GM20000 (cell line): Measurements from ENCODE around the gene NGDN.

Experiments used
- DNase-seq: peaks from one replicate; pipeline ENCODE4 v3.0.0; 2012; ENCODE audit warnings: low spot score
- TF ChIP-seq, protein P1 (sequence below): IDR thresholded peaks from 2 replicates; pipeline ENCODE4 v1.5.1; 2012; ENCODE audit warnings: mild to moderate bottlenecking, control low read depth; ENCODE audit errors: extremely low read depth, missing control alignments

Gene NGDN

DNA sequence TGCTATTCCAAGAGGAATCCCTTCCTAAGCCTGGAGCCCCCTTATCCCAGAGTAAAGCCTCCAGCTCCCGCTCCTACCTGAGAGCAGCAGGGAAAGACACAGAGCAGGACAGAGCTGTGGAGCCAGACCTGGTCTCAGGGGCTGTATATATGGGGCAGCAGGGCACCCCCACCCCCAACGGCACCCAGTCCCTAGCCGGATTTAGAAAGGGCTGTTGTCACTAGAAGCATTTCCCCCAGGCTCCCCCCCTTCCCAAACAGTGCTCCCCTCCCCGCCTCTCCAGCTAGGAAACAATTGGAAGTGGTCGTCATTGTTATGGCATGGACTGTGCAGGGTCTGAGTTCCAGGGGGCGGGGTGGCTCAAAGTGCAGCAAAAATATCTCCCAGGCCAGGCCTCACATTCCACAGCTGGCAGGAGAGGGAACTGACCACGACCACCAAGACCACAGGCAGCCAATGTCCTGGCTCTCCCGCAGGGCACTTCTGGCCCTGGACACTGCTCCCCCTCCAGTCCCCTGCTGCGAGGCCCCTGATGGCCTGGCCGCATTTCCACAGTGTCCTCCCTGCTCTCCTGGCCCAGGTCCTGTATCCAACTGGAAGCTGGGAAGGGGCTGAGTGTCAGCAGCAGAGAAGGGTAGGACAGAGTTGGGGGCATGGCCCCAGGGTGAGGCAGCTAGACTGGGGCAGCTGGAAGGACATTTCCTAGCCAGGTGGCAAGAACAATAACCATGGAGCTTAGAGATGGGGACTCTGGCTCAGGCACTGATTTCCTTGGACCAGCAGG lies 33.8 kb upstream of the NGDN start, which contains the start of gene MYH7:
TSS of gene MYH7 (minus strand) at position 118 of the 784 bp plus-strand sequence. CDS start 1,928 bp downstream, outside the sequence.
- no peak for DNase-seq
- TF ChIP-seq, protein P1, sequence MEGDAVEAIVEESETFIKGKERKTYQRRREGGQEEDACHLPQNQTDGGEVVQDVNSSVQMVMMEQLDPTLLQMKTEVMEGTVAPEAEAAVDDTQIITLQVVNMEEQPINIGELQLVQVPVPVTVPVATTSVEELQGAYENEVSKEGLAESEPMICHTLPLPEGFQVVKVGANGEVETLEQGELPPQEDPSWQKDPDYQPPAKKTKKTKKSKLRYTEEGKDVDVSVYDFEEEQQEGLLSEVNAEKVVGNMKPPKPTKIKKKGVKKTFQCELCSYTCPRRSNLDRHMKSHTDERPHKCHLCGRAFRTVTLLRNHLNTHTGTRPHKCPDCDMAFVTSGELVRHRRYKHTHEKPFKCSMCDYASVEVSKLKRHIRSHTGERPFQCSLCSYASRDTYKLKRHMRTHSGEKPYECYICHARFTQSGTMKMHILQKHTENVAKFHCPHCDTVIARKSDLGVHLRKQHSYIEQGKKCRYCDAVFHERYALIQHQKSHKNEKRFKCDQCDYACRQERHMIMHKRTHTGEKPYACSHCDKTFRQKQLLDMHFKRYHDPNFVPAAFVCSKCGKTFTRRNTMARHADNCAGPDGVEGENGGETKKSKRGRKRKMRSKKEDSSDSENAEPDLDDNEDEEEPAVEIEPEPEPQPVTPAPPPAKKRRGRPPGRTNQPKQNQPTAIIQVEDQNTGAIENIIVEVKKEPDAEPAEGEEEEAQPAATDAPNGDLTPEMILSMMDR: no peak

DNA sequence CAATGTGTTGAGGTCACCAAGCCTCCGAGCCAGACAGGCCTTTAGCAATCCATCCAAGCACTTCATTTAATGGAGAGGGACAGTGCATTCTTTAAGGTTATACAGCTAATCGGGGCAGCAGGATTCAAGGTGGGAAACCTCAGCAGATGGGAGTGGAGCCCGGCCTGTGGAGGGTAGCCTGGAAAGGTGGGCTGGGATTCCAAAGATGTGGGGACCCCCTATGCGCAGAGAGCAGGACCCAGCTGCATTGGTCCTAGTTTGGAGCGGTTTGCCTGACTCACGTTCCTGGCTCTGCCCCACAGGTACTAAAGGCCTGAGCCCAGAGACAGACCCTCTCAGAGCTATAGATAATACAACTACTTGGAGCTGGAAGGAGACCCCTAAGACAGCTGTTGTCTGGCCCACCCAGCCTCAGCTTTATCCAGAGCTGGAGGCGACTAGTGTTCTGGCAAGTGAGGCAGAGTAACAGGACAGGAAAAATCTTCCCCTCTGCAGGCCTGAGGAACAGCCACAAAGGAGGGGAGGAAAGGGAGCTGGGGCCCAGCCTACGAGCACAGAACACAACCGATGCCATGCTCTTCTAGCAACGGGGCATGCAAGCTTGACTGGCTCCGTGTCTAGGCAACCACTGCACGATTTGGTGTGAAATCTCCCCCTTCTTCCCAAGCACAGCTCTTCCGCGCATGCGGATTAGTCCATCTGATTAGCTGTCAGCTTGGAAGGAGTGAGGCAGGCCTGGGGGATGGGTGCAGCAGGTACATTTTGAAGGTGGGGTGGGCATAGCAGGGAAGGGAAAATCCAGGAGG lies 33.0 kb upstream of the NGDN start:
- no peak for DNase-seq
- TF ChIP-seq, protein P1: no peak

- peak; percentile 2 for DNase-seq
- TF ChIP-seq, protein P1: no peak
These were observed 32.1 kb upstream of the NGDN start for GRCh38 chr14:23437133-23438100.

DNA sequence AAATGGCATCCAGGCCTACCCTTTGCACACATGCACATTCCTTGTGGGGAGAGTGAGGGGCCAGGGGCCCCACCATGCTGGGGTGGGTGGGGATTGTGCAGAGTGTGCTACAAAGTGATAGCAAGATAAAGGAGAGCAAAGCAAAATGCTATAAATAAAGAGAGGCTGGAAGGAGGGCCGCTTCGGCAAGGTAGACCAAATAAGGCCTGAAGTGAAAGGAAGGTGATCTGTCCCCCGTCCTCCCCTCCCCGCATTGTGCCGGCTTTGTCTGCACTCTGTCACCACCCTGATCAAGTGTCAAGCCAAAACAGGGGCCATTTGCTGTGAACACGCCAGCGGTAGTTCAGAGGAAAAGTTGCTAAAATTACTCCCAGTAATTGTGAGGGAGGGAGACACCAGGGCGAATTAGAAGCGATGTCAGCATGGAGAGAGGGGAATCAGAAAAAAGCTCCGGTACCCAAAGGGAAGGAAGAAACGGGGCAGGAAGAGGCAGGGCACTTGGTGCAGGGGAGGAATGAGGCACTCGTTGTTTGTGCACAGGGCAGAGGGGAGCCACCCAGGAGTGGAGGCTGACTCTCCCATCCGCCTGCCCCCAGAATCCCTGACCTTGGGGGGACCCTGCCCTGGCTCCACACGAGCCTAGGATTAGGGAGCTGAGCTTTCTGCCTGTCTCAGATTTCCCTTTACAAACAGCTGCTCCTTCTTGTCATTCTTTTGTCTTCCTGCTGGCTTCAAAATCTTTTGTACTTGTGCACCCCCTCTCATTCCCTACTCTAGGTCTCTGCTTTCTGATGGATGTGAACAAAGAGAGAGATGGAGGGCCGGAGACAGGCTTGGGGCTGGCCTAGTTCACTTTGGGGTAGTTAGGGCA lies 31.2 kb upstream of the NGDN start:
- TF ChIP-seq, protein P1: no peak
- DNase-seq: no peak

DNA sequence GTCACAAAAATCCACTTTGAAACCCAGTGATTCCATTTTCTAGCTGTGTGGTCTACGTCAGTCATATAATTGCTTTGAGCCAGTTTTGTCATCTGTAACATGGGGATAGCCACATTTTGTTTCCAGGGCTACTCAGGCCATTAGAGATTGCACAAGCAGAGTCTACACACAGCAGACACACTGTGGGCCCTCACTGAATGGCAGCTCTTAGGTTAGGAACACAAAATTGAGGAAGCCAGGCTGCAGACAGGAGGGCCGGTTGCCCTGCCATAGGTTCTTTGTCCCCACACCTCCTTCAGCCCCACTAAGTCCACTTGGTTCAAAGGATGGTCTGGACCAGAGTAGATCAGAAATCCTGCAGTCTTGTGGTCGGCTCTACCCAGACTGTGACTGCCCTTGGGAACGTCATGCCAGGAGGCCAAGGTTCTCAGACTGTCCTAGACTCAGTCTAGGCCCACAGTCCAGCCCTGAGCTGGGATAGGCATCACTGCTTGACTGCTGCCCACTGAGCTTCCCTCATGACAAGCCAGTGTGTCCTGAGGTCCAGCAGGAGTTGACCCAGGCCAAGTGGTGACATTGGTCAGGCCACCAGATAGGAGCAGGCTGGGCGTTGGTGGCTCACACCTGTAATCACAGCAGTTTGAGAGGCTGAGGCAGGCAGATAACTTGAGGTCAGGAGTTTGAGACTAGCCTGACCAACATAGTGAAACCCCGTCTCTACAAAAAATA lies 30.2 kb upstream of the NGDN start:
- TF ChIP-seq, protein P1: no peak
- DNase-seq: no peak

GRCh38 chr14:23441076-23441475 lies 28.4 kb upstream of the NGDN start:
- TF ChIP-seq, protein P1: no peak
- no peak for DNase-seq
